GM19238 (cell line): Measurements from ENCODE around the gene COQ10B.
A peak's percentile ranks its signal among the peaks of the same experiment; 100 is the strongest.
"Not testable (repeated sequence)": the region's sequence is repeated elsewhere in the genome, so short reads cannot be mapped to it uniquely, and the experiment has no call there.

ENCODE experiments used
- DNase-seq: peaks from one replicate; pipeline ENCODE4 v3.0.0; 2011; ENCODE audit warnings: low spot score; ENCODE audit not compliant: insufficient read length

COQ10B gene

DNA sequence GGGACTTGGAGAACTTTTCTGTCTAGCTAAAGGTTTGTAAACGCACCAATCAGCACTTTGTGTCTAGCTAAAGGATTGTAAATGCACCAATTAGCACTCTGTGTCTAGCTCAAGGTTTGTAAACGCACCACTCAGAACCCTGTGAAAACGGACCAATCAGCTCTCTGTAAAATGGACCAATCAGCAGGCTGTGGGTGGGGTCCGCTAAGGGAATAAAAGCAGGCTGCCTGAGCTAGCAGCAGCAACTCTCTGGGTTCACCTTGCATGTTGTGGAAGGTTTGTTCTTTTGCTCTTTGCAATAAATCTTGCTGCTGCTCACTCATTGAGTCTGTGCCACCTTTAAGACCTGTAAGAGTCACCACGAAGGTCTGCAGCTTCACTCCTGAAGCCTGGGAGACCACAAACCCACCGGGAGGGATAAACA, 2.4 kb upstream of the COQ10B start:
- DNase-seq: not testable (repeated sequence)

DNA sequence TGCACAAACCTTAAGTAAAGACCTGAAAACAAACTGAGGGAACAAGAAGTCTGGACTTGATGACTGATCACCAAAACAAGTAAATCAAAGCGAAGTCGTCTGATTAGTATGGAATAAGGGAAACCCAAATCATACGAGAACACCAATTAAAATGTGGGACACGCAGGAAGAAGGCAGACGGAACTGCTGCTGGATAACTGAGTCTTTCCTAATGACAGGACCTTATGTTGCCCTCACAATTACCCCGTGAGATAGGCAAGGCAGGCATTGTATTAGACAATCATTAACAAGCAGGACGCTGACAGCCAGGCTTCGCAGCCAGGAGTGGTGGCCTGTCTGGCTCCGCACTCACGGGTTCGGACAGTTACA, 614 bp upstream of the COQ10B start:
- DNase-seq: no peak

DNA sequence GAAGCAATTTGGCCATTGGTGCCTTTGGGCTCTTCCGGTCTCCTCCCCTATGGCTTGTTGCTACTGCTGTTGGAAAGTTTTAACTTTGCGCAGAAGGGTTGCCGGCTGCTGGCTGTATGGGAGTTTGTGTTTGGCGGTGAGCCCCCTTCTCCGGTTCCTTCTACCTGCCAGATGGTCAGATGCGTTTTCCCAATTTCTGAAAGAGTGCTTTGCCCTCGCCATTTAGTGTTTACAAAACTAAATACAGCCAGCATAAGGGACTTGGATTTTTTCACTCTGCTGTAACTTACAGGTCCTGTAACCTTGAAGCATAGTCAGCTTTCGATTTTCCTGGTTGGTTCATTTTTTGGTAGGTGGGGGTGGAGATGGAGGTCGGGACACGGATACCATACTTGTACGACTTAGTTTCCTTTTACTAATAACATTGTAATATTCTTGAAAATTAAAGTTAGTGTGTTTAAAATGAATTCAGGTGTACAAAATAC, 604 bp downstream of the COQ10B start:
- DNase-seq: no peak

DNA sequence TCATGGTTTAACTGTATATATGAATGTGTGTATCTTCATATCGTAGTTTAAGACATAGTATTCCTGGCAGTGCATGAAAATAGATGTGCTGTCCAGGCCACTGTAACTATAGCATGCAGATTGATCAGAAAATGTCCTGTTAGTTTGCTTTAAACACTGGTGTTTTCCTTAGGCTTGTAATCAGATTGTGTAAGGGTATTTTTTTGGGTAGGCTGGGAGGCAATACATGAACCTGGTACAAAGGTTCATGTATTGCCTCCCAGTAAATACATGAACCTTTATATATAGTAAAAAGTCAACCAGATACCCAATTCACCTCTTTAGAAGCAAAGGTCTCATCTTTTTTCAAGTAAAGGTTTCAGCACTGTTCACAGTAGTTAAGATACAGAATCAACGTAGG, 1.6 kb downstream of the COQ10B start:
- no peak for DNase-seq

DNA sequence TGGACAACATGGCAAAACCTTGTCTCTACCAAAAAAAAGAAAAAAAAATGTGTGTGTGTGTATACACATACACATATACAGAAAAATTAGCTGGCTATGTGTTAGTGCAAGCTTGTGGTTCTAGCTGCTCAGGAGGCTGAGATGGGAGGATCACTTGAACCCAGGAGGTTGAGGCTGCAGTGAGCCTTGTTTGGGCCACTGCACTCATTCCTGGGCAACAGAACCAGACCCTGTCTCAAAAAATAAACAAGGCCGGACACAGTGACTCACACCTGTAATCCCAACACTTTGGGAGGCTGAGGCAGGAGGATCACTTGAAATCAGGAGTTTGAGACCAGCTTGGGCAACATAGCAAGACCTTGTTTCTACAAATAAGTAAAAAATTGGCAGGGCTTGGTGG, 2.1 kb downstream of the COQ10B start:
- no peak for DNase-seq

DNA sequence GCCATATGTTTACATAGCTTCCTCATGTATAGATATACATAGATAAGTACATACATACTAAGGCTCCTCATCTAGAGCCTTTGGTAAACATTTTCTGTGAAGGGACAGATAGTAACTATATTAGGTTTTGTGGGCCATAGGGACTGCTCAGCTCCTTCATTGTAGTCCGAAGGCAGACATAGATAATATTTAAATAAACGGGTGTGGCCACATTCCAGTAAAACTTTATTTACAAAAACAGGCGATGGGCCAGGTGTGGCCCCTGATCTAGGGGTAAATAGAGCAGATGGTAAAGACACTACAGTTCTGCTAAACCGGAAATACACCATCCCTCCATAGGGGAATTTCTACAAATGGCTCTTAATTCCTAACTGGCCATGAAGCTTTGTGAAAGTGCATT, 7.3 kb downstream of the COQ10B start:
- DNase-seq: no peak

DNA sequence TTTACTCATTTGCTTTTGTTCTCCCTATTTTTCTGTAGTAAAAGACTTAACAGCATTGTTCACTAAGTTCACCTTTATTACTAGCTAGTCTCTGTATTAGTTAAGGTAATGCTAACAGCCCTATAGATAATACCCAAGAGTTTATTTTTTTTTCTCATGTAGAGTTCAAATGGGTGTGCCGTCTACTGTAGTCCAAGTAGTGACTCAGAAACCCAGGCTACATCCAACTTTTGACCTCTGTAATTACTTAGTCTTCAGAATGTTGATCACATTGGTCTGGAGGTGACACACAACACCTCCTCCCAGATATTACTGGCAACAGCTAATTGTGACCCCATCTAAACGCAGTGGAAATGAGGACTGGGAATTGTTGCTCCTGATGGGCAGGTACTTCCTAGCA, 7.7 kb downstream of the COQ10B start:
- DNase-seq: no peak

DNA sequence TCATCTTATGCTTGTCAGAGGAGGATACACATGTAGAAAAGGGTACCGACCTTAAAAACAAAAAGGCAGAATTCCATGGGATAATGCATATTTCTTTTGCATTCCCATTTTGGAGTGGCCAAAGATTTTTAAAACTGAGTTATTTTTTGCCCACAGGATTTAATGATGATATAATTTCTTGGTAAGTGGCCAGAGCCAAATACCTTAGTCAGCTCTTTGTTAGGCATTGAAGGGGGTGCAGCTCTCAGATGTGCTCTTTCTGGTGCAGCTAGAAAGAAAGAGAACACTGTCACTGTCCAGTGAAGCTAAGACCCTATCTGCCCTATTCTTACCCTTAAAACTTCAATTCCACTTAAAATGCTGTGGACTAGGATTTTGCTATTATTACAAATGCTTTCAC, 10.8 kb downstream of the COQ10B start:
- no peak for DNase-seq

DNA sequence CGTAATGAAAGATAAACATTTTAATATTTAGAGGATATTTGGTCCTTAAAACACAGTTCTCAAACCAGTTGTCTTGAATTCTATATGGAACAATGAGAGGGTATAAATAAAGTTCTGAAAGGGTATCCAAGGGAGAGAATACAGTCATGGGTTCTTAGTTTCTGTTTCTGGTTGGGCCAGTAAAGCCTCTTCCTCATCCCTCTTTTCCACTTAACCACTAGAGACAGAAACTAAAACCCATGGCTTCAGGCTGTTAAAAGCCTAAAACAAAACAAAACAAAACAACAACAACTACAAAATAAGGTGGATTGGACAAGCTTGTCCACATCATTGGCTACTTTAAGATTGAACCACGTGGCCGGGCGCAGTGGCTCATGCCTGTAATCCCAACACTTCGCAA, 18.8 kb downstream of the COQ10B start:
- no peak for DNase-seq

DNA sequence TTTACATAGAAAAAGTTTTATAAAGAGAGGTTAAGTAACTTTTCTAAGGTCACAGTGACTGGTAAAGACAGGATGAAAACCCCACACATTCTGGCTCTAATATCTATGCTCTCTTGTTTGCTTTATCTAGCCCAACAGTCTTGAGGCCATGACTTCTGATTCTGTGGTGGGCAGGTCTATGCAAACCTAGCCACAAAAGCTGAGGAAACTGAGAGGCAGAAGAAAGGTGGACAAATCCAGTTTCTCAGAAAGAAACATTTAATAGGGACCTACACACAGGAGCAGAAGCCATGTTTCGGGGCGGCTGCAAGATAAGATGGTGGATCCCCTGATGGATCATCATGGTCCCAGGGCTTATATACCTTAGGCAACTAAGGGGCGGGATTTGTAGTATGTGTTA, 24.4 kb downstream of the COQ10B start:
- DNase-seq: no peak

DNA sequence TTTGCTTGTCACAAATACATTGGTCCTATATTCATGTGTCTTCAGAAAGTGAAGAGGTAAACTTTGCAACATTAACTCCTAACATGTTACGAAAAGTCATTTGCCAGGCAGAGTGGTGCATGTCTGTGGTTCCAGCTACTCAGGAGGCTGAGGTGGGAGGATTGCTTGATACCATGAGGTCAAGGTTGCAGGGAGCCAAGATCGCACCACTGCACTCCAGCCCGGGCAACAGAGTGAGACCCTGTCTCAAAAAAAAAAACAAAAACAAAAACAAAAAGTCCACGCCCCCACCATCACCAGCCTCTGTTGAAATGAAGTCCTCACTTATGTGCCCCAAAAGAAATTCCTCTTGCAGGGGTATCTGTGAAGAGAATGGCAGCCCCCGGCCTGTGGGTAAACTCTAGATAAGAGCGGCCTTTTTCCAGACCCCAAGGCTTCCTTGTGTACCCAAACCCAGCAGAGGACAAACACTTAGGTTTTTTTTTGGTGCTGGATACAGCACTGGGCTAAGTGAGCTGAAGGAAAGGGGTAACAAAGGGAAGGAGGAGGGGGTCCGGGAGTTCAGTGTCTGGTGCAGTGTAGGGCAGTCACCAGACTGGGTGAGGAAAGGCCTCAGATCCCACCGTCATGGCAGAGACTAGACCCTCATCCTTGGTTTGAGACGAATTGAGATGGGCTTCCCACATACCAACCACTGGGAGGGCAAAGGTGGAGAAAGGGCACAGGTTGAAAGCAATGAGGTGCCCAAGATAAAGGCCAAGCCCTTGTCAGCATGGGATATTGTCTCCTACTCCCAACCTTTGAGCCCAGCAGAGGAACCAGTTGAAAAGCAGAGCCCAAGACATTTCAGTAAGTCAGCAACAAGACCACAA, 27.0 kb downstream of the COQ10B start:
- no peak for DNase-seq

DNA sequence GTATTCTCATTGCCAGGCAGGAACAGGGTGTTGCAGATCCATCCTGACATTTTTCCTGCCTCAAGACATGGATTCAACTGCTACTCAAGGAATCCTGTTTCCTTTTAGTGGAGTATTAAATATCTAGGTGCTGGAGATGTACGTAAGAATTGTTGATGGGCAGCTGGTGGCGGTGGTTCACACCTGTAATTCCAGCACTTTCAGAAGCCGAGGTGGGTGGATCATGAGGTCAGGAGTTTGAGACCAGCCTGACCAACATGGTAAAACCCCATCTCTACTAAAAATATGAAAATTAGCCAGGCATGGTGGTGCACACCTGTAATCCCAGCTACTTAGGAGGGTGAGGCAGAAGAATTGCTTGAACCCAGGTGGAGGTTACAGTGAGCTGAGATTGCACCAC, 30.9 kb downstream of the COQ10B start:
- DNase-seq: not testable (repeated sequence)

DNA sequence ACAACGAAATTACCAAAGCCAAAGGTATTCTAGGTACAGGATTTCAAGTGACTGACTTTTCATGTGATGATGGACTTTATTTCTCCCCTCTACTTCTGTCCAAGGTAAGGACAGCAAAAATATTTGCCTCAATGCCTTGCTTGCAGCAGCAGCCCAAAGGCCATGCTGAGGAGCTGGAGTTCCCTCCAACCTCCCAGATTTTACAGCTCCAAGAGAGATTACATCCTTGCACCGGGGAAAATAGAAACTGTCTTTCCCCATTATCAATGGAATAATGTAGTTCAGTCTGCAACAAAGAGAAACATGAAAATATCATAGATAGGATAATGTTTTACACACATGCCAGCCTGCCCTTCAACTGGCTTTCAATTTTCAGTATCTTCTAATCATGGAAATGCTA, 32.8 kb downstream of the COQ10B start:
- no peak for DNase-seq

DNA sequence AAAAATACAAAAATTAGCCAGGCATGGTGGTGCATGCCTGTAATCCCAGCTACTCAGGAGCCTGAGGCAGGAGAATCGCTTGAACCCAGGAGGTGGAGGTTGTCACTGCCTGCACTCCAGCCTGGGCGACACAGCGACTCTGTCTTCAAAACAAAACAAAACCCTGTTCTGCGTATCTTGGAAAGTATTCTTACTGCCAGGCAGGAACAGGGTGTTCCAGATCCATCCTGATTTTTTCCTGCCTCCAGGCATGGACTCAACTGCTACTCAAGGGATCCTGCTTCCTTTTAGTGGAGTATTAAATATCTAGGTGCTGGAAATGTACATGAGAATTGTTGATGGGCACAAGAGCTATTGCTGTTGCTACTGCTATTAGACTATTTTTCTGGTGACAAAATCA, 34.0 kb downstream of the COQ10B start:
- DNase-seq: no peak

DNA sequence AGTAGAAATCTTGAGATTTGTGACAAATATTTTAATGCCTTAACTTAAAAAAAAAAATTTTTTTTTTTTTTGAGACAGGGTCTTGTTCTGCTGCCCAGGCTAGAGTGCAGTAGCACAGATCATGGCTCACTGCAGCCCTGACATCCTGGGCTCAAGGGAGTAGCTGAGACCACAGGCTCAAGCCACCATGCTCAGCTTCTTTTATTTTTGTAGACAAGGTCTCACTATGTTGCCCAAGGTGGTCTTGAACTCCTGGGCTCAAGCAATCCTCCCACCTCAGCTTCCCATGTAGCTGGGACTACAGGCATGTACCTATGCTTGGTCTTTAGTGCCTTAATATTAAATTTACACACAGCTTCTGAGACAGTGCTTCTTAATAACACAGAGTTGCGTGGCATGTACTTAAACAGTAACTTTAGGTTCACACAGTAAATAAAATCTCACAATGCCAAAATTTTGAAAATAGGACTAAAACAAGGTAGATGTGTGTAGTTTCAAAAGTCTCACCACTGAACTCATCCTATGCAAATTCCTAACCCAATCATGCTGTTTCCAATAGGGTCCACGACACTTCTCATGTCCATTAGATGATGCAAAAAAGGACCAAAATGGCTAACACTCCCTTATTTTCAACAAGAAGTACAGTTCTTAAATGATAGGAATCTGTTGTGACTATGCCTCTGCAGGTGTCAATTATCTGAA, 42.2 kb downstream of the COQ10B start:
- DNase-seq: no peak

DNA sequence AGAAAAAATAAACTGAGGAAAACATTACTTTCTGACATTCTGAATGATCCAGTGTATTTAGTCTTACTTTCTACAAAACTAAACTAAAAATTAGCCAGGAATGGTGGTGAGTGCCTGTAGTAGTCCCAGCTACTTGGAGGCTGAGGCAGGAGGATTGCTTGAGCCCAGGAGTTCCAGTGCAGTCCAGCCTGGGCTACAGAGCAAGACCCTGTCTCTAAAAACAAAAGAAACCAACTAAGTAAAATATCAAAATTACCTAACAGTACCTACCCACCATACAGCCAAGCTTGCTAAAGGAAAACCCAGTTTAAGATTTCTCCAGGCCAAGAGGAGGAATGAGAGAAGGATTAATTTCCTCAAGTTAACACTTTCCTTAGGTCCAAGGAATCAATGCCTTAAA, 43.3 kb downstream of the COQ10B start:
- DNase-seq: no peak

DNA sequence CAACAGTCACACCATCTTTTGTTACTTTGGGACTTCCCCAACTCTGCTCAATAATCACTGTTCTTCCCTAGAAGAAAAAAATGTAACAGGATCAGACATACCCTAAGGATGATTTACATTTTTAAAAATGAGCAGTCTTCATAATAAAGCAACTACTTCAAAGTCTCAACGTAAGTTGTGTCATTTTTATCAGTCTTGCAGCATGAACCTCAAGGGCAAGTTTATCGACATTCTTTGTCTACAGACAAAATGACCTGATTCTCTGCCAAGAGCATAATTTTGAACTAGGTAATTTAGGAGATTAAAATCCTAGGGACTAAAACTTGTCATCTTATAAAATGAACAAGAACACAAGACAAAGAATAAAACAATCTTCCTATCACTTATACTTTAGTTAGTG, 44.0 kb downstream of the COQ10B start:
- no peak for DNase-seq

DNA sequence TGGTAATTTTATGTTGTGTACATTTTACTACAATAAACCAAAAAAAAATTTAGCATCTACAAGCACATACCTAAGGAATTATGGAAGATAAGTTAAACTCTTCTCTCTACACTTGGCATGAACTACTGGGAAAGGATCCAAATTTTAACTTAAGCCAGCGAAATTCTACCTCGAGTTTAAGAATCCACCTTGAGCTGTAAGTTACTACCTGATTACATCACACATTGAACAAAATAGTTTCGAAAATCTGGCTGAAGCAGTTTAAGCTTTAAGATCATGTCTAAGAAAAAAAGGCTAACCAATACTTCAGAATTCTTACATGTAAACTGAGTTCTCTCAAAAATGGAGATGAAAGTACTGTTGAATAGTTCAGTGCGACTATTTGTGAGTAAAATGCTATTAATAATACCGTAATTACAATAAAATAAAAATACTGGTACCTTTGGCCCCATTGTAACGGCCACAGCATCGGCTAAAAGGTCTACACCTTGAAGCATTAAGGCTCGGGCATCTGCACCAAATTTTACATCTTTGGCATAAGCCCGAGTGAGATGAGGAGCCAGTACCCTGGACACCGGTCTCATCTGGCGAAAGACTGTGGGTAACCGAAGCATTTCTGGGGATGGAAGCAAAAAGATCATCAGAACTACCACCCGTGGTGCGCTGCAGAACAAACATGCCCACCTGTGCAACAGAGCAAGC, 45.0 kb downstream of the COQ10B start:
- DNase-seq: no peak

DNA sequence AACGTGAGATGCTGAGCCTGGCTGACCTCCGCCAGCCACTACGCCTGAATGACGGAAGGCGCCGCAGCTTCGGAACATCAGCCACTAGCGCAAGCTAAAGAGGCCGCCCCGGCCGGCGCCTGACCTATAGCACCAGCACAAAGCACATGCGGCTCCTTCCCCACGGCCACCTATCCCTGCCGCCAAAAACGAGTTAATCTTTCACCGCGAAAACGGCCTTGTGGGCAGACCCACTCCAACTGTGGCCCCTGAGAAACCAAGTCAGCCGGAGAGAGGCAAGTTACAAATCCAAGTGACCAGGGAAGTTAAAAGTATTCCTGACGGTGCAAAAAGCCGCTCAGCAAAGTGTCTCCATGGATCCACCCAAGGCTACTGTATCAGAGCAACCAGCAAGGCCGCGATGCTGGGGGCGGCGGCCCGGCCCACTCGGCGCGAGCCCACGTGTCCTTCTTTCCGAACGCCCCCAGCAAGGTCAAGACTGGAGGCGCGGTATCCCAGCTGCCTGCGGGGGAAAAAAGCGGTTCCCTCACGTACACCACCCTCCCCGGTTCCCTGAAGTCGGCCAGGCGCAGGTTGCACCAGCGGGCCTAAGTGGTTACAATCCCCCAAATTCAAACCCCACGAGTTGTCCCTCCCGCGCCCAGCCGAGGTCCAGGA, 45.7 kb downstream of the COQ10B start:
- DNase-seq: peak; percentile 41

DNA sequence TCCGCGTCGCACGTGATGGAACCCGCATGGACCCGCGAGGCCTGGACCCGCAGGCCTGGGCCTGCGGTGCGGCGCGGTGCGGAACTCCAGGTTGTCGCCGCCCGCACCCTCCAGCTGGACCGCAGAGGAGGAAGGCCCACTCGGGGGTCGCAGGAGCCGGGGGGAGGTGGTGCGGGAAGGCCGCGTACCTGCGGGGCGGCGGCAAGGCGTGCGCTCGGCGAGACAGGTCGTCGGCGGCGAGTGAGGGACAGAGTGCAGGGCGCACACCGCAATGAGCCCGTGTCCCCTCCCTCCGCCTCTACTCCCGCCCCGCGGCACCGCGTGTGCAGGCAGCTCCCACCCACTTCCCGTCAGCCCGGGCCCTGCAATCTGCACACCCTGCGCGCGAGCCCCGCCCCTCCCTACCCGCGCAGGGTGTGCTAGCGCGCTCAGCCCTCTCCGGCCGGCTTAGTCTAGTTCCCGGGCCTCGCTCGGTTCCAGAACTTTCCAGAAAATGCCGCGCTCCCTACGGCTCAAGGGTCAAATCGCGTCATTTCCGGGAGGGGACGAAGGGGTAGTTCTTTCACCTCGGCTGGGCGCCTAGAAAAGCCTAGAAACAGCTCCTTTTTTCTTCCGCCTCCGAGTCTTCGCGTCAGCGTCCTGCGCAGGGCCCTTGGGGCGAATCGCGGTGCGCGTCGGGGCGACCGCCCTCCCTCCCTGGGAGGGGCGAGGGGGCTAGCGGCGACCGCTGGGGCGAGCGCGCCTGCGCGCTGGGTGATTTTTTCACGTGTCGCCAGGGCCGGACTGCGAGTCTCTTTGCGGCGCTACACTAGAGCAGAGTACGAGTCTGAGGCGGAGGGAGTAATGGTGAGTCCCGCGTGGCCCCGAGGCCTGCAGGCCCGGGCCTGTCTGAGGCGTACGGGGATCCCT, 46.5 kb downstream of the COQ10B start, which contains the start of the genes HSPD1 and HSPE1:
HSPD1 (minus strand) TSS at position 247 of the 909 bp plus-strand sequence. CDS start 992 bp downstream, outside the sequence.
HSPE1 (plus strand) TSS at position 786 of the 909 bp plus-strand sequence; CDS start at position 844, 58 bp downstream.
- peak; percentile 84 for DNase-seq
